ENCODE data around the gene FAHD2A. TPM values are rescaled to one million over a fixed set of nuclear protein-coding genes. Genes with fewer than 3 reads are reported as not detected.
"Not testable (repeated sequence)": the region's sequence is repeated elsewhere in the genome, so short reads cannot be mapped to it uniquely, and the experiment has no call there.

The FAHD2A gene
- total RNA-seq, 1 donor = 21.4 TPM

GRCh38 chr2:95435162-95435871 lies 32.8 kb downstream of the FAHD2A start:
- H3K27ac ChIP-seq (ENCODE audit: low read depth, low read length); DNase-seq (ENCODE audit: insufficient read length, low spot score, missing footprints); H4K20me1 ChIP-seq (ENCODE audit: insufficient read depth, low read length); H3K4me2 ChIP-seq (ENCODE audit: insufficient read depth, low read length); H3K4me1 ChIP-seq (ENCODE audit: insufficient read depth, low read length); H3K36me3 ChIP-seq (ENCODE audit: insufficient read depth, low read length); H3K9me3 ChIP-seq (ENCODE audit: low read depth, low read length); H3K4me3 ChIP-seq (ENCODE audit: insufficient read depth, low read length); H3K27me3 ChIP-seq (ENCODE audit: insufficient read depth, low read length); H3K79me2 ChIP-seq (ENCODE audit: insufficient read depth, low read length); H2AFZ ChIP-seq (ENCODE audit: low read length): not testable (repeated sequence)

- not testable (repeated sequence) for H3K9me3 ChIP-seq (ENCODE audit: low read depth, low read length); H3K36me3 ChIP-seq (ENCODE audit: insufficient read depth, low read length); H3K4me2 ChIP-seq (ENCODE audit: insufficient read depth, low read length)
Measured at GRCh38 chr2:95435872-95436209, 33.3 kb downstream of the FAHD2A start.

GRCh38 chr2:95442474-95443099 lies 40.1 kb downstream of the FAHD2A start:
- H3K36me3 ChIP-seq (ENCODE audit: insufficient read depth, low read length); H3K27ac ChIP-seq (ENCODE audit: low read depth, low read length); H3K4me1 ChIP-seq (ENCODE audit: insufficient read depth, low read length); H3K9me3 ChIP-seq (ENCODE audit: low read depth, low read length); H3K27me3 ChIP-seq (ENCODE audit: insufficient read depth, low read length); H4K20me1 ChIP-seq (ENCODE audit: insufficient read depth, low read length); DNase-seq (ENCODE audit: insufficient read length, low spot score, missing footprints); H3K4me2 ChIP-seq (ENCODE audit: insufficient read depth, low read length); H3K4me3 ChIP-seq (ENCODE audit: insufficient read depth, low read length); H2AFZ ChIP-seq (ENCODE audit: low read length); H3K79me2 ChIP-seq (ENCODE audit: insufficient read depth, low read length): not testable (repeated sequence)

More at GRCh38 chr2:95435872-95436209, 33.3 kb downstream of the FAHD2A start:
- H3K27ac ChIP-seq (ENCODE audit: low read depth, low read length); H3K4me3 ChIP-seq (ENCODE audit: insufficient read depth, low read length); H2AFZ ChIP-seq (ENCODE audit: low read length); H3K4me1 ChIP-seq (ENCODE audit: insufficient read depth, low read length); DNase-seq (ENCODE audit: insufficient read length, low spot score, missing footprints); H4K20me1 ChIP-seq (ENCODE audit: insufficient read depth, low read length); H3K79me2 ChIP-seq (ENCODE audit: insufficient read depth, low read length); H3K27me3 ChIP-seq (ENCODE audit: insufficient read depth, low read length): not testable (repeated sequence)

- not testable (repeated sequence) for H3K4me2 ChIP-seq (ENCODE audit: insufficient read depth, low read length); H3K27me3 ChIP-seq (ENCODE audit: insufficient read depth, low read length); H4K20me1 ChIP-seq (ENCODE audit: insufficient read depth, low read length); H2AFZ ChIP-seq (ENCODE audit: low read length); H3K4me3 ChIP-seq (ENCODE audit: insufficient read depth, low read length); H3K36me3 ChIP-seq (ENCODE audit: insufficient read depth, low read length); H3K9me3 ChIP-seq (ENCODE audit: low read depth, low read length); DNase-seq (ENCODE audit: insufficient read length, low spot score, missing footprints); H3K79me2 ChIP-seq (ENCODE audit: insufficient read depth, low read length); H3K4me1 ChIP-seq (ENCODE audit: insufficient read depth, low read length); H3K27ac ChIP-seq (ENCODE audit: low read depth, low read length)
Measured at GRCh38 chr2:95445317-95445716, 42.8 kb downstream of the FAHD2A start.

- not testable (repeated sequence) for H3K4me3 ChIP-seq (ENCODE audit: insufficient read depth, low read length); H3K4me1 ChIP-seq (ENCODE audit: insufficient read depth, low read length); H2AFZ ChIP-seq (ENCODE audit: low read length); H3K9me3 ChIP-seq (ENCODE audit: low read depth, low read length); H3K27ac ChIP-seq (ENCODE audit: low read depth, low read length); H3K27me3 ChIP-seq (ENCODE audit: insufficient read depth, low read length); DNase-seq (ENCODE audit: insufficient read length, low spot score, missing footprints); H4K20me1 ChIP-seq (ENCODE audit: insufficient read depth, low read length); H3K4me2 ChIP-seq (ENCODE audit: insufficient read depth, low read length); H3K79me2 ChIP-seq (ENCODE audit: insufficient read depth, low read length); H3K36me3 ChIP-seq (ENCODE audit: insufficient read depth, low read length)
Measured at GRCh38 chr2:95463292-95463691, 60.8 kb downstream of the FAHD2A start.

Small RNAs within 50 kb of the gene (small RNA-seq; reads per million reads assigned to genes)
- gene AC133104.2 = not detected

Other genes starting within 250 kb of the FAHD2A start
- 14.5 and 15.6 TPM in 2 replicates for gene ZNF514, start 242.9 kb upstream of the FAHD2A start, total RNA-seq
- 10.9 TPM in 2 replicates for gene ZNF2, start 236.9 kb upstream of the FAHD2A start, total RNA-seq
- gene ZNF892, start 195.2 kb upstream of the FAHD2A start, total RNA-seq = 6.2 and 6.5 TPM in 2 replicates
- gene PROM2, start 128.3 kb upstream of the FAHD2A start, total RNA-seq = 0.29 and 0.36 TPM in 2 replicates
- under 0.01 and 0.29 TPM in 2 replicates for gene KCNIP3, start 105.4 kb upstream of the FAHD2A start, total RNA-seq
- gene TRIM43B, start 82.0 kb downstream of the FAHD2A start, total RNA-seq = 0.36 TPM in 1 of 2 replicates, not detected in the other
- gene TRIM43, start 189.3 kb downstream of the FAHD2A start, total RNA-seq = not detected in 2 replicates

Measured in osteoblast (primary cell).